ENCODE measurements around the gene SREBF1. TPM values are rescaled to one million over a fixed set of nuclear protein-coding genes. Genes with fewer than 3 reads are reported as not detected.

Gene SREBF1
- total RNA-seq, 1 donor from 2014 or later, result 53.0 TPM

DNA sequence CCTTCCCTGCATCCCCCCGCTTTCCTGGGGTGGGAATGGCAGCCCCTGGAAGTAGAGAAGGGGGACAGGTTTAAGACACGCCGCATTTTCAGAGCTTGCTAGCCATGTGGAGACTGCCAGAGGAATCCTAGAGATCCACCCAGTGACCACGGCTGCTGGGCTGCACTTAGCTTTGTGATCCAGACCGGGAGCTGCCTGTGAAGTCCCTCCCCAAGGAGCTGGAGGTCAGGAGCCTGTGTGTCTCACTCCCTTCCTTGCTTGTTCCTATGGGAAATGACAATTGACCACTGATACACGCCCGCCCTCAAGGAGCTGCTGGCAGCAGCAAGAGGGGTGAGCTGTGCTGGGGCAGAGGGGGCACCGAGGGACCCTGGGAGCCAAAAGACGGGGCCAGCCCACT, 73.7 kb downstream of the SREBF1 start:
- no peak for DNase-seq (ENCODE audit: low read depth)

- DNase-seq (ENCODE audit: low read depth), result no peak
These were observed 74.1 kb downstream of the SREBF1 start for GRCh38 chr17:17762744-17763105.

Other genes with a start within 250 kb of the SREBF1 start
- 36.0 and 36.6 TPM in 2 replicates for gene PEMT, start 245.3 kb downstream of the SREBF1 start, total RNA-seq
- gene RAI1, start 155.5 kb downstream of the SREBF1 start, total RNA-seq, result 9.9 and 25.1 TPM in 2 replicates
- 15.3 and 58.5 TPM in 2 replicates for gene TOM1L2, start 135.4 kb upstream of the SREBF1 start, total RNA-seq
- 2.6 and 6.1 TPM in 2 replicates for gene DRC3, start 135.9 kb upstream of the SREBF1 start, total RNA-seq
- 15.1 and 17.4 TPM in 2 replicates for gene ATPAF2, start 202.2 kb upstream of the SREBF1 start, total RNA-seq
- 2.6 and 9.4 TPM in 2 replicates for gene GID4, start 202.4 kb upstream of the SREBF1 start, total RNA-seq